Common myeloid progenitor, CD34-positive (primary cell): ENCODE results near the gene DFFA.
"Not testable (repeated sequence)": the region's sequence is repeated elsewhere in the genome, so short reads cannot be mapped to it uniquely, and the experiment has no call there.

Source experiments
- CTCF ChIA-PET: fragments of 350-600 bp; sonication (Branson Sonifier 250); formaldehyde crosslinking; loops from one replicate; lab custom pipeline; 2021; ENCODE audit warnings: antibody characterized with exemption; lab: Charles Lee
- POLR2A ChIA-PET: fragments of 350-600 bp; sonication (Branson Sonifier 250); formaldehyde crosslinking; loops from one replicate; lab custom pipeline; 2021; ENCODE audit warnings: antibody characterized with exemption; lab: Charles Lee
- DNase-seq, 3 donors: peaks; one replicate each; pipeline versions ENCODE4 v3.0.0 to v3.0.0-alpha.2; 2013
- H3K27ac ChIP-seq, 2 experiments: 1 replicate in 1 of 2; 2 replicates in 1 of 2; pipeline ENCODE4 v1.7.0; 2013; ENCODE audit warnings: inconsistent platforms in 2 of 2, low read length in 2 of 2, mild to moderate bottlenecking in 2 of 2, low read depth in 1 of 2, moderate library complexity in 1 of 2; ENCODE audit not compliant: severe bottlenecking in 2 of 2, insufficient read depth in 1 of 2, poor library complexity in 1 of 2
- H3K27me3 ChIP-seq, 5 experiments: replicated peaks in 2 of 5; 1 replicate in 3 of 5; 2 replicates in 2 of 5; pipeline versions ENCODE4 v1.6.1 to v1.7.0; 2013; ENCODE audit warnings: low read length in 4 of 5, mild to moderate bottlenecking in 2 of 5, moderate library complexity in 2 of 5, inconsistent platforms in 1 of 5; ENCODE audit not compliant: insufficient read depth in 5 of 5, control insufficient read depth in 4 of 5
- H3K36me3 ChIP-seq, 4 experiments: 1 replicate in 2 of 4; 2 replicates in 2 of 4; pipeline versions ENCODE4 v1.6.1 to v1.7.0; 2013; ENCODE audit warnings: low read length in 3 of 4, control low read depth in 1 of 4, mild to moderate bottlenecking in 1 of 4; ENCODE audit not compliant: control insufficient read depth in 4 of 4, insufficient read depth in 4 of 4
- H3K4me1 ChIP-seq, 4 experiments: 1 replicate in 3 of 4; 2 replicates in 1 of 4; pipeline versions ENCODE4 v1.6.1 to v1.7.1; 2013; ENCODE audit warnings: low read length in 3 of 4, mild to moderate bottlenecking in 3 of 4, control low read depth in 1 of 4, inconsistent platforms in 1 of 4, moderate library complexity in 1 of 4; ENCODE audit not compliant: control insufficient read depth in 4 of 4, insufficient read depth in 4 of 4; ENCODE audit errors: control extremely low read depth in 1 of 4
- H3K4me3 ChIP-seq, 7 experiments: 1 replicate in 4 of 7; 2 replicates in 3 of 7; pipeline versions ENCODE4 v1.5.1 to v1.7.0; 2013; ENCODE audit warnings: mild to moderate bottlenecking in 7 of 7, low read length in 6 of 7, moderate library complexity in 6 of 7, inconsistent platforms in 2 of 7, low read depth in 2 of 7, control low read depth in 1 of 7; ENCODE audit not compliant: insufficient read depth in 4 of 7, control insufficient read depth in 1 of 7; ENCODE audit errors: extremely low read depth in 1 of 7
- H3K9me3 ChIP-seq, 5 experiments: 1 replicate in 4 of 5; 2 replicates in 1 of 5; pipeline versions ENCODE4 v1.6.1 to v1.7.1; 2013; ENCODE audit warnings: low read length in 4 of 5, mild to moderate bottlenecking in 2 of 5, inconsistent platforms in 1 of 5, low read depth in 1 of 5, moderate library complexity in 1 of 5; ENCODE audit not compliant: control insufficient read depth in 4 of 5, insufficient read depth in 2 of 5; ENCODE audit errors: control extremely low read depth in 1 of 5
- WGBS: methylation state at CpG from one replicate; pipeline ENCODE4 v1.1.5; 2013; ENCODE audit not compliant: insufficient coverage; 5-methylcytosine and 5-hydroxymethylcytosine counted together

Gene DFFA

GRCh38 chr1:10510520-10511493 is 38.5 kb upstream of the DFFA start:
- DNase-seq, result peak; percentile 83 to 98 (median 94)
- Histone ChIP-seq H3K9me3 (no peaks in the 10 kb centered on the region), H3K4me1 (peaks cover 25 to 82% (median 73%) of the 10 kb centered on the region in 4 experiments), H3K36me3 (no peaks in the 10 kb centered on the region), H3K27me3 (no peaks in the 10 kb centered on the region), H3K4me3 (peak overlapping the region in 6 of 7 experiments; percentile 17 to 71 (median 36)), H3K27ac (peak overlapping the region; percentile 76 to 86)
- ChIA-PET POLR2A (no interaction called here), CTCF (interaction anchor here (0.5 to 9.7 kb wide), 4 partner anchors 13 to 776 kb away, joined by 3 to 108 read pairs (median 4); no protein-coding TSS in a partner anchor)
- WGBS, result 18% methylated on average over 10 of the region's 12 CpGs

- ChIA-PET CTCF (interaction anchor here (0.6 to 9.7 kb wide), 6 partner anchors 13 to 587 kb away, joined by 3 to 108 read pairs (median 4); no protein-coding TSS in a partner anchor), POLR2A (no interaction called here)
- Histone ChIP-seq H3K4me1 (peaks cover 21 to 73% (median 65%) of the 10 kb centered on the region in 4 experiments), H3K27ac (peak overlapping the region in 1 of 2 experiments; percentile 62), H3K4me3 (peak overlapping the region in 3 of 7 experiments; percentile 40 to 71 (median 65)), H3K36me3 (no peaks in the 10 kb centered on the region), H3K9me3 (no peaks in the 10 kb centered on the region), H3K27me3 (no peaks in the 10 kb centered on the region)
- 80% methylated on average over 4 of the region's 6 CpGs for WGBS
- DNase-seq, result no peak
These were observed 37.6 kb upstream of the DFFA start for GRCh38 chr1:10509809-10510509.

- H3K4me1 ChIP-seq, result peaks cover 21 to 65% (median 56%) of the 10 kb centered on the region in 4 experiments
- H3K36me3 ChIP-seq, result no peaks in the 10 kb centered on the region
- no peak overlapping the region for H3K4me3 ChIP-seq
- H3K27ac ChIP-seq, result peak overlapping the region in 1 of 2 experiments; percentile 14
- POLR2A ChIA-PET, result interaction anchor here (0.6 kb wide), 1 partner anchor 1231 kb away, joined by 3 read pairs; no protein-coding TSS in a partner anchor
- CTCF ChIA-PET, result interaction anchor here (0.9 to 9.7 kb wide), 7 partner anchors 13 to 434 kb away, joined by 3 to 108 read pairs (median 5); no protein-coding TSS in a partner anchor
- 88% methylated on average over 3 of the region's 3 CpGs for WGBS
- H3K9me3 ChIP-seq, result no peaks in the 10 kb centered on the region
- H3K27me3 ChIP-seq, result no peaks in the 10 kb centered on the region
- no peak for DNase-seq
These were observed 36.2 kb upstream of the DFFA start for GRCh38 chr1:10508511-10508951.

- H3K36me3 ChIP-seq, result no peaks in the 10 kb centered on the region
These were observed 35.0 kb upstream of the DFFA start for GRCh38 chr1:10507111-10507879.

GRCh38 chr1:10506677-10507047 is 34.3 kb upstream of the DFFA start:
- Histone ChIP-seq H3K4me1 (peaks cover 20 to 47% (median 38%) of the 10 kb centered on the region in 4 experiments), H3K27ac (no peak overlapping the region), H3K9me3 (no peaks in the 10 kb centered on the region), H3K36me3 (no peaks in the 10 kb centered on the region), H3K4me3 (no peak overlapping the region), H3K27me3 (no peaks in the 10 kb centered on the region)
- ChIA-PET CTCF (interaction anchor here (0.8 to 9.7 kb wide), 9 partner anchors 11 to 403 kb away, joined by 3 to 108 read pairs (median 3); no protein-coding TSS in a partner anchor), POLR2A (no interaction called here)
- 67% methylated on average over 4 of the region's 4 CpGs for WGBS
- DNase-seq, result no peak

More at GRCh38 chr1:10507111-10507879, 35.0 kb upstream of the DFFA start:
- Histone ChIP-seq H3K9me3 (no peaks in the 10 kb centered on the region), H3K27me3 (no peaks in the 10 kb centered on the region), H3K4me3 (no peak overlapping the region), H3K4me1 (peaks cover 21 to 53% (median 45%) of the 10 kb centered on the region in 4 experiments), H3K27ac (no peak overlapping the region)
- WGBS, result 75% methylated on average over 12 of the region's 17 CpGs
- peak; percentile 55 to 71 (median 69) for DNase-seq
- CTCF ChIA-PET, result interaction anchor here (0.8 to 9.7 kb wide), 20 partner anchors 12 to 435 kb away, joined by 3 to 108 read pairs (median 3); no protein-coding TSS in a partner anchor
- POLR2A ChIA-PET, result interaction anchor here (0.9 kb wide), 1 partner anchor 8 kb away, joined by 3 read pairs; no protein-coding TSS in a partner anchor

- H3K9me3 ChIP-seq, H3K4me3 ChIP-seq, H3K27me3 ChIP-seq, DNase-seq, POLR2A ChIA-PET, H3K36me3 ChIP-seq, H3K27ac ChIP-seq: not testable (repeated sequence)
- peaks cover 15 to 42% (median 33%) of the 10 kb centered on the region in 4 experiments for H3K4me1 ChIP-seq
- CTCF ChIA-PET, result interaction anchor here (1.1 to 9.7 kb wide), 3 partner anchors 11 to 17 kb away, joined by 3 to 108 read pairs (median 3); no protein-coding TSS in a partner anchor
- 96% methylated on average over 8 of the region's 12 CpGs for WGBS
These were observed 33.8 kb upstream of the DFFA start for GRCh38 chr1:10506046-10506676.
